Measurements from ENCODE around the gene DPP6.

DNA sequence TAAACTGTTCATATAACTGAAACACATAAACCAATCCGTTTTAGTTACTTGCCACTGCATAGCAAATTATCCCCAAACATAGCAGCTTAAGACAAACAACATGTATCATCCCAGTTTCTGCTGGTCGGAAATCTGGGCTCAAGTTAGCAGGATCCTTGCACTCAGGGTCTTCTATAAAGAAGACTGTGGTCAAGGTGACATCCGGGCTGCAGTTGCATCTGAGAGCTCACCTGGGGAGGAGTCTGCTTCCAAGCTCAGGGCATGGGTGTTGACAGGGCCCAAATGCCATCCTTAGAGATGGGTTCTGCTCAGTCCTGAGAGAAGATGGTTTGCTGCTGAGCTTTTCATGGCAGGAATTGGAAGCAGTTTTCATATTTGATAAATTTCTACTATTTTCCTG, 519.6 kb downstream of the DPP6 start:
- TF ChIP-seq POLR2A (IDR thresholded peaks at IDR 0.05) (no peak), CTCF (IDR thresholded peaks at IDR 0.05) (no peak)

All from Peyer's patch (tissue), 4 donors.